ENCODE measurements around the gene ZXDC.

GRCh38 chr3:126516936-126517290 is 41.2 kb upstream of the ZXDC start:
- TF ChIP-seq CTCF (conservative IDR thresholded peaks at IDR 0.05) (no peak), EZH2 (IDR thresholded peaks at IDR 0.05; ENCODE audit: low read depth) (no peak)

Measured in PC-9 (cell line).